Retinal pigment epithelial cell (primary cell): ENCODE data around the gene FRRS1.
A peak's percentile ranks its signal among the peaks of the same experiment; 100 is the strongest.

Experiments used
- DNase-seq: peaks from one replicate; pipeline ENCODE4 v3.0.0-alpha.2; 2010; ENCODE audit warnings: low read depth
- H3K4me3 ChIP-seq: 2 replicates; pipeline ENCODE4 v1.5.1; 2011; ENCODE audit warnings: mild to moderate bottlenecking, low read length, control low read depth, moderate library complexity
- CTCF ChIP-seq: conservative IDR thresholded peaks from 2 replicates; pipeline ENCODE4 v1.5.1; 2011; ENCODE audit warnings: low read depth, low read length, control low read depth, inconsistent platforms

The FRRS1 gene

DNA sequence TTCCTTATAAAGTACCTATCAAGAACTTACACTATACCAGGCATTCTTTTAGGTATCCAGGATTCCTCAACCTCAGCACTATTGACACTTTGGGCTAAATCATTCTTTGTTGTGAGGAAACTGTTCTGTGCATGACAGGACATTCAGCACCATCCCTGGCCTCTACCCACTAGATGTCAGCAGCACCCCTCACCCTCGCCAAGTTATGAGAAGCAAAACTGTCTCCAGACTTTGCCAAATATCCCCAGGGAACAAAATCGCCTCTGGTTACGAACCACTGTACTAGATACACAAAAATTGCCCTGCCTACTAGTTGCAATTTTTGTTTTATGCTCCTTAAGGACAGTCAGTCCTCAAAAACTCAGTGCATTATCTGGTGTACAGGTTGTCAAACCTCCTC, 84.9 kb downstream of the FRRS1 start:
- TF ChIP-seq CTCF = no peak
- H3K4me3 ChIP-seq = no peak overlapping the region
- DNase-seq = no peak

DNA sequence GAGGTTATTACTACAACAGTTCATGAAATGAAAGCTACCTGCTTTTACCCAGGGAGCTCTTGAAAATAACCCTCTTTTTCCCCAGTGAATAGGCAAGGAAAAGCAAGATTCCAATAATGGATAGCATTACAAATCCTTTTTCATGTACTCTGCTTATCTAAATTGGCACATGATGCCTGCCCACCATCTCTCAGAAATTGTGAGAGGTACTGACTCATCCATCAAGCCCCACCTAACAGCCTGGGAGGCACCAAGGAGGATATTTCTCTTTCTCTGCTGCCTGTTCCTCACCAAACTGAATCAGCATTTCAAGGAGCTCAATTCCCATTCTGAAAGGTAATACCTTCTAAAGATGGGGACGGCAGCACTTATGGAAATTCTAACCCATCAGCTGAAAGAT, 86.2 kb downstream of the FRRS1 start:
- DNase-seq = peak; percentile 56
- TF ChIP-seq CTCF = no peak
- H3K4me3 ChIP-seq = no peak overlapping the region

GRCh38 chr1:99677416-99677815, 89.0 kb downstream of the FRRS1 start:
- no peak for TF ChIP-seq CTCF
- H3K4me3 ChIP-seq = no peak overlapping the region
- no peak for DNase-seq

- no peak overlapping the region for H3K4me3 ChIP-seq
- DNase-seq = no peak
- no peak for TF ChIP-seq CTCF
Measured at GRCh38 chr1:99676876-99677275, 89.6 kb downstream of the FRRS1 start.

- H3K4me3 ChIP-seq = no peak overlapping the region
- DNase-seq = no peak
- no peak for TF ChIP-seq CTCF
Measured at GRCh38 chr1:99675994-99676393, 90.4 kb downstream of the FRRS1 start.

- no peak for DNase-seq
- no peak overlapping the region for H3K4me3 ChIP-seq
- TF ChIP-seq CTCF = no peak
Measured at GRCh38 chr1:99675292-99675691, 91.1 kb downstream of the FRRS1 start.

DNA sequence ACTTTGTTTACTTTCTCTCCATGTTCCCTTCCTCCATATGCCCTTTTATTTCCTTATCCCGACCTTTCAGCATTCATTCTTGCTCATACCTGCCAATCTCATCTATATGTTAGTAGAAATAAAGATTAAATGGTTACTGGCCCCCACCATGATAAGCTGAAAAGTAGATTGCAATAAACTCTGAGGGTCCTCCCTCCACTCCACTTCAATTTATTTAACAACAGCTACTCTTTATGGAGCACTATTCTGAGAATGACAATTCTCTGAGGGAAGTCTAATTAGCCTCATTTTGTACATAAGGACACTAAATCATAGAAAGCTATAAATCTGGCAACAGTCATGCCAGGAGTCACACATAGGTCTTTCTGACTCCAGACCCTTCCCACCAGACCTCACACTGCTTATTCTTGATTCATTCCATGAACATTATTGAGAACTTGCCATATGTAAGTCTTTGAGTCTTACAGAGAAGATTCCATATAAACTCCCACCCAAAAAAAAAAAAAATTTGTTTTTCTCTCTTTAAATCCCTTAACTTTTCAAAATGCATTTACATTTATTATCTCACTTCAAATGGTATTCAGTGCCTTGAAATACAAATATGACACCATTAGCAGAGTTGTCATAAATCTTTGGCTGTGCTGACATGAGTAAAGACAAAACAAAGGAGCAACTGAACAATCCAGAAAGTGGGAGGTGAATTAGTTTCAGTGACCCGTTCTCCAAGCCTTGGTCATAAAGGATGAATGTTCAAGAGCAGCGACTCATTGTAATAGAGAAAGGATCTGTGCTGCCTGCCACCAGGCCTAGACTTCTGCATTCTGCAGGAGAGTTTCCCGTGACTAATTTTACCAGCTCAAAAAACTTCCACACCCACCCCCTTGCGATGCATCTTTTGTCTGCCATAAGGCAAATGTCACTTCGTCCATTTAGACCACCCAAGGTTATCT, 92.0 kb downstream of the FRRS1 start:
- no peak overlapping the region for H3K4me3 ChIP-seq
- no peak for TF ChIP-seq CTCF
- no peak for DNase-seq
